OCI-LY7 (cell line): ENCODE data around the gene CTSC. TPM values are rescaled to one million over a fixed set of nuclear protein-coding genes. Genes with fewer than 3 reads are reported as not detected.

Experiments
- BruUV-seq: library from RNA; stranded (reverse); fragments of 400-500 nt; replicated peaks from 2 replicates; lab custom pipeline; 2021; lab: Mats Ljungman, UMichigan
- CTCF ChIA-PET: fragments of 300-600 bp; sonication (Branson Sonifier 250); formaldehyde crosslinking; loops from one replicate; lab custom pipeline; 2022; ENCODE audit warnings: antibody characterized with exemption; ENCODE audit not compliant: unreplicated experiment; lab: Charles Lee
- POLR2A ChIA-PET: fragments of 300-600 bp; sonication (Branson Sonifier 250); formaldehyde crosslinking; loops from one replicate; lab custom pipeline; 2022; ENCODE audit warnings: antibody characterized with exemption; lab: Charles Lee
- DNase-seq: peaks from one replicate; pipeline ENCODE4 v3.0.0-alpha.2; 2015; ENCODE audit warnings: low spot score
- H2AFZ ChIP-seq: fragments of 200-600 bp; sonication (generic), shearing (Covaris generic); 2 replicates; pipeline ENCODE4 v1.6.1; 2014; ENCODE audit warnings: mild to moderate bottlenecking, antibody characterized with exemption, low read length, moderate library complexity
- H3K27ac ChIP-seq: fragments of 200-600 bp; sonication (generic); 2 replicates; pipeline ENCODE4 v1.5.1; 2014; ENCODE audit warnings: mixed run types, low read depth, mild to moderate bottlenecking, moderate library complexity, low read length, inconsistent platforms; ENCODE audit not compliant: poor library complexity, severe bottlenecking
- H3K36me3 ChIP-seq: fragments of 200-600 bp; sonication (generic); 2 replicates; pipeline ENCODE4 v1.6.1; 2014; ENCODE audit warnings: mild to moderate bottlenecking, antibody characterized with exemption, low read length, moderate library complexity, mixed read lengths; ENCODE audit not compliant: insufficient read depth
- H3K4me1 ChIP-seq: fragments of 200-600 bp; sonication (generic); 2 replicates; pipeline ENCODE4 v1.5.1; 2014; ENCODE audit warnings: mild to moderate bottlenecking, low read length; ENCODE audit not compliant: insufficient read depth, poor library complexity, severe bottlenecking
- H3K4me2 ChIP-seq: fragments of 200-600 bp; sonication (generic); 2 replicates; pipeline ENCODE4 v1.6.1; 2014; ENCODE audit warnings: mild to moderate bottlenecking, low read length
- H3K4me3 ChIP-seq: fragments of 200-600 bp; sonication (generic); 2 replicates; pipeline ENCODE4 v1.5.1; 2014; ENCODE audit warnings: mild to moderate bottlenecking, low read depth, low read length; ENCODE audit not compliant: poor library complexity, severe bottlenecking
- H3K79me2 ChIP-seq: fragments of 200-600 bp; sonication (generic); 2 replicates; pipeline ENCODE4 v1.6.1; 2016; ENCODE audit warnings: low read depth, mild to moderate bottlenecking, low read length, moderate library complexity, mixed read lengths; ENCODE audit not compliant: insufficient read depth
- H3K9me2 ChIP-seq: fragments of 200-600 bp; sonication (generic); 2 replicates; pipeline ENCODE4 v1.6.1; 2016; ENCODE audit warnings: mild to moderate bottlenecking, low read length, mixed read lengths; ENCODE audit not compliant: insufficient read depth
- H3K9me3 ChIP-seq: fragments of 200-600 bp; sonication (generic); 2 replicates; pipeline ENCODE4 v1.6.1; 2014; ENCODE audit warnings: mild to moderate bottlenecking, mixed run types, low read length, mixed read lengths
- H4K20me1 ChIP-seq: fragments of 200-600 bp; sonication (generic); 2 replicates; pipeline ENCODE4 v1.6.1; 2014; ENCODE audit warnings: mild to moderate bottlenecking, antibody characterized with exemption, low read length, moderate library complexity, mixed read lengths; ENCODE audit not compliant: insufficient read depth
- CTCF ChIP-seq: fragments of 200-600 bp; sonication (generic); conservative IDR thresholded peaks from 2 replicates; pipeline ENCODE4 v1.5.1; 2014; ENCODE audit warnings: mild to moderate bottlenecking, antibody characterized with exemption, low read length, moderate library complexity, mixed read lengths
- EZH2phosphoT487 ChIP-seq: fragments of 200-600 bp; sonication (generic); IDR thresholded peaks from 2 replicates; pipeline ENCODE4 v1.6.1; 2018; ENCODE audit warnings: low read depth, borderline replicate concordance, mild to moderate bottlenecking, mixed run types, antibody characterized with exemption, low read length, moderate library complexity, mixed read lengths
- intact Hi-C: fragments of 100-400 bp; cut with micrococcal nuclease; formaldehyde crosslinking; loops from one replicate; pipeline ENCODE4 v1.10.0; 2022; ENCODE audit not compliant: unreplicated experiment
- total RNA-seq, 2 experiments: library from RNA; depleted of rRNA in 1 of 2; stranded (reverse); fragments of >200 nt in 1 of 2; shearing (Covaris generic) in 1 of 2; gene quantifications; 2 replicates each; pipeline ENCODE4 v1.2.3, GENCODE V29; 2014 to 2022

Gene CTSC
- total RNA-seq, 2 experiments from 2014 or later, result 60.5 to 90.3 TPM

GRCh38 chr11:88284336-88285050 lies 53.0 kb downstream of the CTSC start:
- ChIA-PET CTCF (no interaction called here), POLR2A (interaction anchor here (0.7 to 1.0 kb wide), 3 partner anchors 14 to 390 kb away, joined by 4 to 6 read pairs (median 5); no protein-coding TSS in a partner anchor)
- no peaks in the 10 kb centered on the region for H4K20me1 ChIP-seq
- DNase-seq, result no peak
- no peak overlapping the region for H3K27ac ChIP-seq
- H3K9me2 ChIP-seq, result no peaks in the 10 kb centered on the region
- H3K4me3 ChIP-seq, result no peak overlapping the region
- H3K79me2 ChIP-seq, result no peaks in the 10 kb centered on the region
- intact Hi-C loops, result no loop called here
- peaks cover 68% of the 10 kb centered on the region for H3K36me3 ChIP-seq
- no TSS peak for BruUV-seq
- no peak overlapping the region for H2AFZ ChIP-seq
- no peaks in the 10 kb centered on the region for H3K4me1 ChIP-seq
- H3K9me3 ChIP-seq, result no peaks in the 10 kb centered on the region
- TF ChIP-seq EZH2phosphoT487, result no peak
- no peak for TF ChIP-seq CTCF
- no peak overlapping the region for H3K4me2 ChIP-seq

GRCh38 chr11:88282747-88283515 lies 54.6 kb downstream of the CTSC start:
- ChIA-PET CTCF (no interaction called here), POLR2A (interaction anchor here (2.0 kb wide), 1 partner anchor 11 kb away, joined by 5 read pairs; no protein-coding TSS in a partner anchor)
- Histone ChIP-seq H3K79me2 (no peaks in the 10 kb centered on the region), H3K4me3 (no peak overlapping the region), H3K27ac (no peak overlapping the region), H3K4me2 (no peak overlapping the region), H2AFZ (no peak overlapping the region), H4K20me1 (no peaks in the 10 kb centered on the region), H3K4me1 (no peaks in the 10 kb centered on the region), H3K9me3 (no peaks in the 10 kb centered on the region), H3K9me2 (no peaks in the 10 kb centered on the region), H3K36me3 (peaks cover 52% of the 10 kb centered on the region)
- no TSS peak for BruUV-seq
- no peak for TF ChIP-seq EZH2phosphoT487
- no peak for TF ChIP-seq CTCF
- DNase-seq, result no peak
- intact Hi-C loops, result no loop called here
